Gastrocnemius medialis (tissue), 4 donors: Measurements from ENCODE around the gene EPYC.

ENCODE experiments used
- POLR2A ChIP-seq, 2 donors: fragments of 450-650 bp; IDR thresholded peaks; one replicate each; pipeline ENCODE4 v1.6.1; 2017; ENCODE audit warnings: antibody characterized with exemption in 2 of 2, mild to moderate bottlenecking in 2 of 2, moderate library complexity in 2 of 2
- TF ChIP-seq, protein P1 (sequence below), 5 experiments: fragments of 450-650 bp in 3 of 5; fragments of 200-600 bp in 2 of 5; sonication (generic) in 2 of 5; IDR thresholded peaks in 4 of 5; conservative IDR thresholded peaks in 1 of 5; 1 replicate in 4 of 5; 2 replicates in 1 of 5; pipeline ENCODE4 v1.5.1; 2016 to 2019; ENCODE audit warnings: antibody characterized with exemption in 5 of 5, mild to moderate bottlenecking in 3 of 5, moderate library complexity in 3 of 5

DNA sequence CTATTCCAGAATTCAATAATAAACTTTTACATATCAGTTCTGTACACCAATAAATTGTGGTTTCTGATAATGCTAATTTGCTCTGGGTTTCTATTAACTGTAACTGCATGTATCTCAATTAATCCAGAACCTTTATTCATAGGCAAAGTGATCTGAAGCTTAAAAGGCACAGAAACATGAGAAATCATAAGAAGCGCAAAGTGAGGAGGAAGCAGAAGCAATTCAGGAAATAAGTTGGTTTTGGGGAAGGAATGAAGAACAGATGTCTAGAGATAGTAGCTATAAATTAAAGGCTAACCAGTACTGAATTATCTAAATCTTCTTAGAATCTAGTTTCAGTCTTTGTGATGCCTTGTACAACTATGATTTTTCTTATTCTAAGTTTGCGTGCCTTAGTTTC, 28.5 kb upstream of the EPYC start:
- no peak for TF ChIP-seq POLR2A (IDR thresholded peaks at IDR 0.05)
- TF ChIP-seq, protein P1, sequence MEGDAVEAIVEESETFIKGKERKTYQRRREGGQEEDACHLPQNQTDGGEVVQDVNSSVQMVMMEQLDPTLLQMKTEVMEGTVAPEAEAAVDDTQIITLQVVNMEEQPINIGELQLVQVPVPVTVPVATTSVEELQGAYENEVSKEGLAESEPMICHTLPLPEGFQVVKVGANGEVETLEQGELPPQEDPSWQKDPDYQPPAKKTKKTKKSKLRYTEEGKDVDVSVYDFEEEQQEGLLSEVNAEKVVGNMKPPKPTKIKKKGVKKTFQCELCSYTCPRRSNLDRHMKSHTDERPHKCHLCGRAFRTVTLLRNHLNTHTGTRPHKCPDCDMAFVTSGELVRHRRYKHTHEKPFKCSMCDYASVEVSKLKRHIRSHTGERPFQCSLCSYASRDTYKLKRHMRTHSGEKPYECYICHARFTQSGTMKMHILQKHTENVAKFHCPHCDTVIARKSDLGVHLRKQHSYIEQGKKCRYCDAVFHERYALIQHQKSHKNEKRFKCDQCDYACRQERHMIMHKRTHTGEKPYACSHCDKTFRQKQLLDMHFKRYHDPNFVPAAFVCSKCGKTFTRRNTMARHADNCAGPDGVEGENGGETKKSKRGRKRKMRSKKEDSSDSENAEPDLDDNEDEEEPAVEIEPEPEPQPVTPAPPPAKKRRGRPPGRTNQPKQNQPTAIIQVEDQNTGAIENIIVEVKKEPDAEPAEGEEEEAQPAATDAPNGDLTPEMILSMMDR (IDR thresholded peaks at IDR 0.05 in 4 of 5, conservative IDR thresholded peaks at IDR 0.05 in 1 of 5): no peak
